Measurements from ENCODE around the gene CITED1. TPM values are rescaled to one million over a fixed set of nuclear protein-coding genes. Genes with fewer than 3 reads are reported as not detected.

The CITED1 gene
- total RNA-seq, 1 donor from 2014 or later, result not detected

DNA sequence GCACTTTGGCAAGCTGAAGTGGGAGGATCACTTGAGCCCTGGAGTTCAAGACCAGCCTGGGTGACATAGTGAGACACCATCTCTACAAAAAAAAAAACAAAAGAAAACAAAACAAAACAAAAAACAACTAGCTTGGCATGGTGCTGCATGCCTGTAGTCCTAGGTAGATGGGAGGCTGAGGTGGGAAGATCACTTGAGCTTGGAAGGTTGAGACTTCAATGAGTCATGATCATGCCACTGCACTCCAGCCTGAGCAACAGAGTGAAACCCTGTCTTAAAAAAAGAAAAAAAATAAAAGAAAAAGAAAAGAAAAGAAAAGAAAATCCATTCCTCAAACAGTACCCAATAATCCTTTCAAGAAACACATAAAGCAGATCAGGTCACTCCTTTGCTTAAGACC is 52.0 kb downstream of the CITED1 start:
- Histone ChIP-seq H3K27me3 (ENCODE audit: control insufficient read depth, insufficient read depth, low read length) (peaks cover 13% of the 10 kb centered on the region), H3K36me3 (ENCODE audit: control insufficient read depth, insufficient read depth, low read length) (no peaks in the 10 kb centered on the region), H3K4me3 (ENCODE audit: low read depth, low read length) (no peak overlapping the region)
- TF ChIP-seq, protein P1, sequence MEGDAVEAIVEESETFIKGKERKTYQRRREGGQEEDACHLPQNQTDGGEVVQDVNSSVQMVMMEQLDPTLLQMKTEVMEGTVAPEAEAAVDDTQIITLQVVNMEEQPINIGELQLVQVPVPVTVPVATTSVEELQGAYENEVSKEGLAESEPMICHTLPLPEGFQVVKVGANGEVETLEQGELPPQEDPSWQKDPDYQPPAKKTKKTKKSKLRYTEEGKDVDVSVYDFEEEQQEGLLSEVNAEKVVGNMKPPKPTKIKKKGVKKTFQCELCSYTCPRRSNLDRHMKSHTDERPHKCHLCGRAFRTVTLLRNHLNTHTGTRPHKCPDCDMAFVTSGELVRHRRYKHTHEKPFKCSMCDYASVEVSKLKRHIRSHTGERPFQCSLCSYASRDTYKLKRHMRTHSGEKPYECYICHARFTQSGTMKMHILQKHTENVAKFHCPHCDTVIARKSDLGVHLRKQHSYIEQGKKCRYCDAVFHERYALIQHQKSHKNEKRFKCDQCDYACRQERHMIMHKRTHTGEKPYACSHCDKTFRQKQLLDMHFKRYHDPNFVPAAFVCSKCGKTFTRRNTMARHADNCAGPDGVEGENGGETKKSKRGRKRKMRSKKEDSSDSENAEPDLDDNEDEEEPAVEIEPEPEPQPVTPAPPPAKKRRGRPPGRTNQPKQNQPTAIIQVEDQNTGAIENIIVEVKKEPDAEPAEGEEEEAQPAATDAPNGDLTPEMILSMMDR (IDR thresholded peaks at IDR 0.05; ENCODE audit: insufficient read depth, low read length, poor library complexity, severe bottlenecking), result no peak
- DNase-seq (ENCODE audit: low read depth), result no peak

Other genes starting within 250 kb of the CITED1 start
- 2.3 and 2.7 TPM in 2 replicates for gene RTL5, start 174.0 kb downstream of the CITED1 start, total RNA-seq
- 7.1 and 9.0 TPM in 2 replicates for gene PIN4, start 124.2 kb downstream of the CITED1 start, total RNA-seq
- gene ERCC6L, start 66.9 kb downstream of the CITED1 start, total RNA-seq, result 0.82 and 0.92 TPM in 2 replicates
- gene RPS4X, start 28.7 kb downstream of the CITED1 start, total RNA-seq, result 815 and 844 TPM in 2 replicates